GM12865 (cell line): ENCODE measurements around the gene PHF23.
"Not testable (repeated sequence)": the region's sequence is repeated elsewhere in the genome, so short reads cannot be mapped to it uniquely, and the experiment has no call there.

Source experiments
- DNase-seq: peaks from one replicate; pipeline ENCODE4 v3.0.0; 2010; ENCODE audit warnings: low read depth
- H3K4me3 ChIP-seq: 2 replicates; pipeline ENCODE4 v1.5.1; 2011; ENCODE audit warnings: mild to moderate bottlenecking, low read depth, low read length, control low read depth
- TF ChIP-seq, protein P1 (sequence below): IDR thresholded peaks from 2 replicates; pipeline ENCODE4 v1.5.1; 2011; ENCODE audit warnings: low read length, control low read depth, low read depth, inconsistent platforms; ENCODE audit not compliant: insufficient read depth; ENCODE audit errors: missing control alignments

The PHF23 gene

DNA sequence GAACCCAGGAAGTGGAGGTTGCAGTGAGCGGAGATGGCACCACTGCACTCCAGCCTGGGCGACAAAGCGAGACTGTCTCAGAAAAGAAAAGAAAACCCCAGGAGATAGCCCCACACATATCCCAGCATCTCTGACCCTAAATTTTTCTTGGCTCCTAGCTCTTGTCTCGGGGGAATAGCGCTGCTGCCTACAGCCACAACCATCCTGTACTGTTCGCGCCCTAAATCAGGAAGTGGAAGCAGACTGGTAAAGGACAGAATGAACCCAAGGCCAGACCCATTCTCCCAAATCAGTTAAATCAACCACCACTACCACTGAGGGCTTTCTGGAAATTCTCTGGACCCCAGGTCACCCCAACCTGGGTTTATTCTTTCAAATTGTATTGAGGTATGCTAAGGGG, 10.6 kb upstream of the PHF23 start:
- TF ChIP-seq, protein P1, sequence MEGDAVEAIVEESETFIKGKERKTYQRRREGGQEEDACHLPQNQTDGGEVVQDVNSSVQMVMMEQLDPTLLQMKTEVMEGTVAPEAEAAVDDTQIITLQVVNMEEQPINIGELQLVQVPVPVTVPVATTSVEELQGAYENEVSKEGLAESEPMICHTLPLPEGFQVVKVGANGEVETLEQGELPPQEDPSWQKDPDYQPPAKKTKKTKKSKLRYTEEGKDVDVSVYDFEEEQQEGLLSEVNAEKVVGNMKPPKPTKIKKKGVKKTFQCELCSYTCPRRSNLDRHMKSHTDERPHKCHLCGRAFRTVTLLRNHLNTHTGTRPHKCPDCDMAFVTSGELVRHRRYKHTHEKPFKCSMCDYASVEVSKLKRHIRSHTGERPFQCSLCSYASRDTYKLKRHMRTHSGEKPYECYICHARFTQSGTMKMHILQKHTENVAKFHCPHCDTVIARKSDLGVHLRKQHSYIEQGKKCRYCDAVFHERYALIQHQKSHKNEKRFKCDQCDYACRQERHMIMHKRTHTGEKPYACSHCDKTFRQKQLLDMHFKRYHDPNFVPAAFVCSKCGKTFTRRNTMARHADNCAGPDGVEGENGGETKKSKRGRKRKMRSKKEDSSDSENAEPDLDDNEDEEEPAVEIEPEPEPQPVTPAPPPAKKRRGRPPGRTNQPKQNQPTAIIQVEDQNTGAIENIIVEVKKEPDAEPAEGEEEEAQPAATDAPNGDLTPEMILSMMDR = no peak
- H3K4me3 ChIP-seq = peak overlapping the region; percentile 75
- DNase-seq = peak; percentile 55

DNA sequence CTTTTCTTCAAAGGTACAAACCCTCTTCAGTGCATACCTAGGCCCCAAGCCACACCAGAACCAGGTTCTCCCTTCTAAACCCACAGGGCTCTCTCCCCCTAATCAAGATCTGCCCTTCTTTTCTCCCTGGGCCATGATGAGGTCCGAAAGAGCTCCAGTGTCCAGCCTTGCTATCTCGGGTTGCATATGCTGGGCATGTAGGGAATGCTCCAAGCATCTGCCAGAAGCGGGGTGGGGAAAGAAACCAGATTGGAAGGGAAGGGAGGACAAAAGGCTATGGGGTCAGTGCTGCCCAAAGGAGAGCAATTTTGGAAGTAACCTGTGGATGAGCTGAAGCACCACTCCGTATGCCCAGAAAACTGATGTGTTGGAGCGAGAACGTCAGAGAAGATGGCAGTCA, 10.0 kb upstream of the PHF23 start:
- peak overlapping the region; percentile 75 for H3K4me3 ChIP-seq
- TF ChIP-seq, protein P1 = no peak
- no peak for DNase-seq

DNA sequence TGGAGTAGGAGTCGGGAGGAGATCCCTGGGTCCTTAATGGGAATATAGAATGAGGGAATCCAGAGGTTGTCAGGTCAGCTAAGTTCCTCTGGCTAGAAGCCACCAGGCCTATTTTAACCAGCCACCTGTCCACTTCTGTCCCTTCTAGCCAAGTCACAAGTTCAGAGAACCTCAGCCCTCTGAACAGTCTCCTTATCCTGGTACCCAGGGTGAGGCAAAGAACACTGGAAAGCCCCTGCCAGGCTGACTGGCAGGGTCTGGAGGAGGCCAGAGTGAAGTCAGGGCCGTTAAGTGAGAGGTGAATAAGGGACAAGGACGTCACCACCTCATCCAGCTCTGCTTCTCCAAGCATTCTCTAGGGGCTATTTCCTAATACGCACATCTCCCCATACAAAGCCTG, 9.5 kb upstream of the PHF23 start:
- no peak overlapping the region; the same call in 1 of the 2 replicates for H3K4me3 ChIP-seq
- TF ChIP-seq, protein P1 = no peak
- DNase-seq = no peak

DNA sequence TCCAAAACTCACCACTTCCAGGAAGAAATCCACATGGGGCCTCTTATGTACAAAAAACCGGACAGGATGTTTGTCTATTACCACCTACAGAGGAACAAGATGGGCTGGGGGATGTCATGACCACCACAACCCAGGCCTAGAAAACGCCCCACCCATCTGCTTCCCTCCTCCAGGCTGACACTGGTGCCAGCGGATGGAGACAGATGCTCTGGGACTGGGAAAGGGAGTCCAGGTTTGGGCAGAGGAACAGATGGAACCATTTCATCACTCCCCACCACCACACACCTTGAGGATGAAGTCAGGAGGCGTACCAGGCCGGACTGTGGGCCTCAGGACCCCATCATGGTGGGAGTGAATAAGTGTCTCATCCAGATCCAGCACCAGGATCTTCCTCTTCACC, 7.5 kb upstream of the PHF23 start:
- TF ChIP-seq, protein P1 = no peak
- no peak overlapping the region for H3K4me3 ChIP-seq
- DNase-seq = no peak

DNA sequence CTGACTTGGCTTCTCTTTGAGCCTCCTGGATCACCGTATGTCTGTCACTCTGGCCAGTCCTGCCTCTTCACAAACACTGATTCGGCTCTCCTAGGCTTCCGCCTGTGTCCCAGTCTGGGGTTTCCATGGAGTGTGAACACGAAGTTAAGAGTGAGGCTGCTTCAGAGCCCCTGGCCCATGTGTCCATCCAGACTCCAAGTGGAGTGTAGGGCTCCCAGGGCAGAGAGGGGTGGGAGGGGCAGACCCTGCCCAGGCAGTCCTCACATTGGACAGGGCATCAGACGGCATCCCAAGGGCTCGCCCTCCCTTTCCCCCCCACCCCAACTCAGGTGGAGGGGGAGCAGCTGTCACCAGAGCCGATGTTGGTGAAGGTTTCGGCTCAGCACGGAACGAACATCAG, 4.6 kb upstream of the PHF23 start:
- H3K4me3 ChIP-seq, DNase-seq: not testable (repeated sequence)

DNA sequence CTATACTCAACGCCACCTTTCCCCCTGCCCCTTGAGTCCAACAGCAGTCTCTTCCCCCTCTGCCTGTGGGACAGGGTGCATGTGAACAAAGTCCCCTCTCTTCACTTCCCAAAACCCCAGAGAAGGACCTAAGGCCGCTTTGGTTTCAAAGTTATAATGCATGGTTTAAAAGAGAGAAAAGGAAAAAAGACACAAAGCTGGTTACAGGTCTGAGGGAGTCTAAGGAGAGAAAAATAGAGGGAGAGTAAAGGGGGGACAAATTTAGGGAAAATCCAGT, 4.1 kb upstream of the PHF23 start:
- TF ChIP-seq, protein P1 = no peak
- peak overlapping the region; percentile 86 for H3K4me3 ChIP-seq
- DNase-seq = no peak

DNA sequence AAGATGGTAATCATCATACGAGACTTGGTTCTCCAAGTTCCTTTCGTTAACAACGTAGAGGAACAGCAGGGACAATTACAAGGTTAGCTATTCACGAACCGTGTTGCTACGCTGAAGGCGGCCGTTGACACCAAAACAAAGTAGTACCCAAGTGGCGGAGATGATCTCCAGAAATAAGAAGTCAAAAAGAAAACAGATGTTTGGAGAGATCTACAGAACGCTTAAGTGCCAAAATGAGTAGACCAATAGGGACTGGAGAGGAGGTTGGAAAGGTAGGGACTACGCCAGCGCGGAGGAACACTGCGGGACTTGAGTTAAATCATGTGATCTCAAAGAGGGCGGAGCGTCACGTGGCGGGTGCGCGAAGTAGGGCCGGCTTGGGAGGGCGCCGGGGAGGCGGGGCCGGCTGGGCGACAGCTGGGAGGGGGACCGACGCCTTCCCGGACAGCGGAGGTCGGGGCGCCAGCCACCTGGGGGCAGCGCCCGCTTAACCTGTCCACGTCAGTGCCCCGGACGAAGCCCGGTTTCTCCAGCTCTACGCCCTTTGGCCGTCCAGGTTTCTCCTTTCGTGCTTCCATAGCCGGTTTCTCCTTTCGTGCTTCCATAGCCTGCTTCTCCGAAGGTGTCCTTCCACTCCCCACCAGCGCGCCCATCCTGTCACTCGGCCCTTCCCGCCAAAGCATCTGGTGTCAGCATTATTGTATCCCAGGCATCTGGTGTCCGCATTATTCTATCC, 3.6 kb upstream of the PHF23 start:
- H3K4me3 ChIP-seq = peak overlapping the region; percentile 86
- TF ChIP-seq, protein P1 = no peak

More for the DNA sequence above, 3.6 kb upstream of the PHF23 start:
- DNase-seq = peak; percentile 97
